Ovary (tissue), 9 donors: ENCODE data around the gene HOXC11. TPM values are rescaled to one million over a fixed set of nuclear protein-coding genes. Genes with fewer than 3 reads are reported as not detected.

Experiments used
- DNase-seq, 5 donors: peaks; one replicate each; pipeline ENCODE4 v3.0.0-alpha.2; 2019 to 2020
- H3K27ac ChIP-seq, 2 donors: fragments of 200-600 bp; one replicate each; pipeline versions ENCODE4 v1.5.1 to v1.8.0; 2019 to 2022
- H3K27me3 ChIP-seq: fragments of 200-600 bp; one replicate; pipeline ENCODE4 v1.8.0; 2022
- H3K36me3 ChIP-seq: fragments of 200-600 bp; sonication (generic); one replicate; pipeline ENCODE4 v1.5.1; 2019
- H3K4me1 ChIP-seq: one replicate; pipeline ENCODE4 v1.8.1; 2013; ENCODE audit warnings: mild to moderate bottlenecking, moderate library complexity; ENCODE audit not compliant: insufficient read depth
- H3K4me3 ChIP-seq: fragments of 200-600 bp; sonication (generic); one replicate; pipeline ENCODE4 v1.5.1; 2017
- H3K9me3 ChIP-seq, 2 donors: fragments of 200-600 bp in 1 of 2; sonication (generic) in 1 of 2; one replicate each; pipeline versions ENCODE4 v1.5.1 to v1.8.1; 2013 to 2019; ENCODE audit warnings: mild to moderate bottlenecking in 1 of 2, moderate library complexity in 1 of 2
- EP300 ChIP-seq: sonication (generic); formaldehyde crosslinking; IDR thresholded peaks from one replicate; pipeline ENCODE4 v1.6.1; 2017; ENCODE audit warnings: antibody characterized with exemption
- POLR2A ChIP-seq: fragments of 450-650 bp; IDR thresholded peaks from one replicate; pipeline ENCODE4 v1.6.1; 2017; ENCODE audit warnings: antibody characterized with exemption, mild to moderate bottlenecking, moderate library complexity
- WGBS, 3 donors: extraction: QIAGEN DNeasy Blood & Tissue Kit in 1 of 3; methylation state at CpG; one replicate each; pipeline versions ENCODE4 v1.1.5 to v1.1.7; 2013 to 2017; 5-methylcytosine and 5-hydroxymethylcytosine counted together
- intact Hi-C, 4 donors: fragments of 100-400 bp; cut with DNase I; formaldehyde crosslinking; loops; one replicate each; pipeline versions ENCODE4 v1.11.0 to v1.15.1; 2022 to 2023
- polyA plus RNA-seq, 2 donors: library from polyadenylated mRNA; stranded (reverse); fragments of 200-250 nt in 1 of 2; fragments of 350-450 nt in 1 of 2; fragmentation: Illumina TruSeq in 1 of 2; extraction: RNeasy Lipid Tissue Mini Kit (QIAGEN cat#74804) in 1 of 2; gene quantifications; one replicate each; pipeline ENCODE4 v1.2.3, GENCODE V29; 2013 to 2014
- total RNA-seq, 7 donors: library from RNA; depleted of rRNA in 2 of 7; stranded (reverse); fragments of >200 nt in 2 of 7; fragmentation: NEBNext Ultra II Directional in 3 of 7; extraction: Animal tissue kit (Norgen Biotek cat#: 25700) in 3 of 7; gene quantifications; one replicate each; pipeline versions ENCODE4 v1.1.0 to v1.2.4, GENCODE V29; 2016 to 2023
- TF ChIP-seq, protein P1 (sequence below), 3 donors: fragments of 450-650 bp in 2 of 3; fragments of 200-600 bp in 1 of 3; IDR thresholded peaks; one replicate each; pipeline versions ENCODE4 v1.5.1 to v1.8.0; 2016 to 2022; ENCODE audit warnings: antibody characterized with exemption in 3 of 3, mild to moderate bottlenecking in 1 of 3
- donor health status: DM: no; HTN: no; CAD: no; lungs with moderate emphysema.
- donor health status: DM: no; HTN: no; CAD: no.
- donor health status: Bipolar disorder and iron deficiency.
- donor health status: DM: yes; HTN: yes; CAD: no.
- donor health status: DM: no; HTN: no; CAD: no.
- donor health status: DM: yes; HTN: yes; CAD: no.

HOXC11 gene
- total and polyA plus RNA-seq, 9 donors = 0.12 to 1.1 TPM; not detected in 7

DNA sequence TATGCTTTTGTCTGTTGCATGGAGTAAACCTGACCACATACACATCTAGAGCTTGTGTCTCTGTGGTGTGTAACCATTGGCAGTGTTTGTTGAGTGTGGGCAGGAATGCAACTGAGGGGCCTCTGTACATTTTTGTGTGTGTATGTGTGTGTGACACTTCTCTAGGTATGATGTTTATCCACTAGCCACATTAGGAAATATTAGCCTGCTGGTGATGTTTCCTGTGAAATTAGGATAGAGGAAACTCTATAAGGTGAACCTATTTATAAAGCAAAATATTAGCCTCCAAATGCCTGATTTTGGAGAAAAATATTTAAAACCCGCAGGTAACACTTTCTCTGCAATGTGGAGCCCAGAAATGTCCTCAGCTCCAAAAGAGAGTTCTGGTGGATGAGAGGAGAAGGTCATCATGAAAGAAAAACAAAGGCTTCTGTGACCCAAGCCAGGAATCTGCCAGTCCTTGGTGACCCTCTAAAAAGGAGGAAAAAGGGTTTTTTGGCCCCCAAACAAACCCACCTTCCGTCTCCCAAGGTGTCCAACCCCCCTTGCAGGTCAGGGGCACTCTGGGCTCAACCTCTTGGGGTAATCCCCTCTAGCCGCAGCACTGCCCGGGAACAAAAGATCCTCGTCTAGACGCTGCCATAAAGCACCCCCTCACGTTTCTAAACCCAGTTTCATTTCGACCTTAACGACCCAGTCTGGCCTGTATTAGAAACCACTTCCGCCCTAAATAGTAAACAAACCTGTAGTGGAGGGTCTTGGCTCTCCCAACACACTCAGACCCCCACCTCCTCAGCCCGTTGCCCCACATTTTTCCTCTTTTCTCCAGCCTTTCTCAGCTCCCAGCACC lies 4.9 kb downstream of the HOXC11 start:
- H3K9me3 ChIP-seq = no peaks in the 10 kb centered on the region
- intact Hi-C loops = no loop called here

DNA sequence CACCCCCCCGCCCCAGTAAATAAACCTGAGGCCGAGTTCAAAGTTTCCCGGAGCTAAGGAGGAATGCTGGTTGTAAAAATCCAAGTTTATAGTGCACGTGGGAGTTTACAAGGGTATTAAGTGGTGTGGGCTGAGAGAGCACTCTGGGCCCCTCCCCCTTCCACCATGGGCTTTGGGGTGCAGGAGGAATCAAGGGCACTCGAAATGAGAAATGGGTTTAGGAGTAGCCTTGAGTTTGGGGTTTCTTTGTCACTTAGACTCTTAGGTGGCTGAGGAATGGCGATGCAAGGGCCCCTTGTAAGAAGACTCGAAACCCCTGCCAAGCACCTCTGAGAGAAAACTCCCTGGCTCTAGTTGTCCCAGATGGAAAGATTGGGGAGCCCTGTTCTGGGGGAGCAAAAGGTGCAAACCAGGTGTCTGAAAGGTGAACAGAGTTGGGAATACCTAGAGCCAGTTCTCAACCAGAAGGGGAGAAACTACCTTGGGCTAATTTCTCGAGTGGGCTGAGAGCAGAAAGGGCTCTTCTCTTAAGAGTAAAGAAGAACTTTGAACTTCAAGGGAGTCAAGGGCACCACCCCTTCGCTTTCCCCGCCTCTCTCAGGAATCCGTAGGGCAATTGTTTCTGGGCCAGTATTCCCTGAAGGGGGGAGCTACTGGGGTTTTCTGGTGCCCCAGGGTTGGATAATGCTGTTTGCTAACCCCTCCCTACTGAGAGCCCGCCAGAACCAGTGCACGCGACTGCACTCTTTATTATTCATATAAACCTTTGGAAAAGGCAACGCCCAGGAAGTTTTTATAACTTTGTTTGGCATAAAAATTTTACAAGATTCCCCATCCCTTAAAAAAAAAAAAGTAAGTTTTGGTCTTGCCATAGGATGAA lies 5.8 kb downstream of the HOXC11 start:
- no peak for DNase-seq
- 23 to 43% (median 30%) methylated on average over 15 of the region's 15 CpGs for WGBS, 3 donors
- intact Hi-C loops = no loop called here
- no peaks in the 10 kb centered on the region for H3K27me3 ChIP-seq
- H3K27ac ChIP-seq = no peak overlapping the region
- no peaks in the 10 kb centered on the region for H3K9me3 ChIP-seq
- TF ChIP-seq EP300 (no peak), POLR2A (no peak)
- TF ChIP-seq, protein P1, sequence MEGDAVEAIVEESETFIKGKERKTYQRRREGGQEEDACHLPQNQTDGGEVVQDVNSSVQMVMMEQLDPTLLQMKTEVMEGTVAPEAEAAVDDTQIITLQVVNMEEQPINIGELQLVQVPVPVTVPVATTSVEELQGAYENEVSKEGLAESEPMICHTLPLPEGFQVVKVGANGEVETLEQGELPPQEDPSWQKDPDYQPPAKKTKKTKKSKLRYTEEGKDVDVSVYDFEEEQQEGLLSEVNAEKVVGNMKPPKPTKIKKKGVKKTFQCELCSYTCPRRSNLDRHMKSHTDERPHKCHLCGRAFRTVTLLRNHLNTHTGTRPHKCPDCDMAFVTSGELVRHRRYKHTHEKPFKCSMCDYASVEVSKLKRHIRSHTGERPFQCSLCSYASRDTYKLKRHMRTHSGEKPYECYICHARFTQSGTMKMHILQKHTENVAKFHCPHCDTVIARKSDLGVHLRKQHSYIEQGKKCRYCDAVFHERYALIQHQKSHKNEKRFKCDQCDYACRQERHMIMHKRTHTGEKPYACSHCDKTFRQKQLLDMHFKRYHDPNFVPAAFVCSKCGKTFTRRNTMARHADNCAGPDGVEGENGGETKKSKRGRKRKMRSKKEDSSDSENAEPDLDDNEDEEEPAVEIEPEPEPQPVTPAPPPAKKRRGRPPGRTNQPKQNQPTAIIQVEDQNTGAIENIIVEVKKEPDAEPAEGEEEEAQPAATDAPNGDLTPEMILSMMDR (IDR thresholded peaks at IDR 0.05) = no peak
- H3K4me1 ChIP-seq = no peaks in the 10 kb centered on the region
- no peaks in the 10 kb centered on the region for H3K36me3 ChIP-seq
- H3K4me3 ChIP-seq = no peak overlapping the region

More for the DNA sequence above, 4.9 kb downstream of the HOXC11 start:
- Histone ChIP-seq H3K36me3 (no peaks in the 10 kb centered on the region), H3K4me1 (peaks cover 2% of the 10 kb centered on the region), H3K27ac (no peak overlapping the region), H3K27me3 (no peaks in the 10 kb centered on the region), H3K4me3 (no peak overlapping the region)
- TF ChIP-seq POLR2A (no peak), EP300 (no peak)
- TF ChIP-seq, protein P1 (IDR thresholded peaks at IDR 0.05) = no peak
- 5 to 28% (median 8%) methylated on average over 11 of the region's 11 CpGs for WGBS, 3 donors
- DNase-seq = no peak

DNA sequence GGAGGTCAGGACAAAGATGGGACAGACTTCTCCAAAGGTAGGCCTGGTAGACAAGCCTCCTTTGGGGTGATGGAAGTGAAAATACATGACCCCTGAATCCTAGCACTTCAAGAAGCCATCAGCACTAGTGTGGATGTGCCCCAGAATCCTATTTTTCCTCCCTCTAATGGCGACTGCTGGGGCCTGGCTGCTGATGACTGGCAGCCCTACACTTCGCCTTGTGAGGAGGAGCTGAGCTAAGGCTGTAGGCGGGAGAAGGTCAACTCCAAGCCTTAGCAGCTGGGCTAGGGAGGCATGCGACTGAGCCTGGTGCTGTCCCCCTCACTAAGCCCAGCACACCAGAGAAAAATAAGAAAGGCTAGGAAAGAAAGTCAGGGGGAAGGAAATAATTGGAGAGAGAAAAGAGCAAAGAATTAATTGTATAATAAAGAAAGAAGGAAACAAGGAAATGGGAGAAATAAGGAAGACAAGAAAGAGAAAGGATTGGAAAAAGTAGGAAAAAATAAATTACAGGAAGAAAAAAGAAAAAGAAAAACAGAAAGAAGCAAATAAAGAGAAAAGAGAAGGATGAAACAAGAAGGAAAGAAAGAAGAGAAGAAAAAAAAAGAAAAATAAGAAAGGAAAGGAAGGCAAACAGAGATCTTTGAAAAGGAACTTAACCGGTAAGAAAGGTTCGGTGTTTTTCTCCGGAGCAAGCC lies 7.3 kb downstream of the HOXC11 start:
- no peak for DNase-seq
- Histone ChIP-seq H3K4me3 (no peak overlapping the region), H3K27ac (no peak overlapping the region), H3K27me3 (no peaks in the 10 kb centered on the region), H3K9me3 (no peaks in the 10 kb centered on the region), H3K36me3 (no peaks in the 10 kb centered on the region), H3K4me1 (peaks cover 1% of the 10 kb centered on the region)
- 45 to 71% (median 52%) methylated on average over 7 of the region's 7 CpGs for WGBS, 3 donors
- intact Hi-C loops = loop anchor here in 2 of 4 donors (10.0 kb wide), 2 partner anchors 385 to 395 kb away; partner anchors contain the start of gene GPR84 (in 1 of the 2)
- TF ChIP-seq EP300 (no peak), POLR2A (no peak)
- TF ChIP-seq, protein P1 (IDR thresholded peaks at IDR 0.05) = no peak
